Fibroblast of skin of right quadriceps (primary cell): Measurements from ENCODE around the gene PPP2R5E.
A peak's percentile ranks its signal among the peaks of the same experiment; 100 is the strongest.

Source experiments
- DNase-seq: peaks from one replicate; pipeline ENCODE4 v3.0.0-alpha.2; 2013

The PPP2R5E gene

GRCh38 chr14:63468294-63468693 is 74.9 kb downstream of the PPP2R5E start:
- no peak for DNase-seq

GRCh38 chr14:63467440-63468072 is 75.6 kb downstream of the PPP2R5E start:
- DNase-seq, result no peak

- no peak for DNase-seq
Measured at GRCh38 chr14:63465347-63465746, 77.8 kb downstream of the PPP2R5E start.

DNA sequence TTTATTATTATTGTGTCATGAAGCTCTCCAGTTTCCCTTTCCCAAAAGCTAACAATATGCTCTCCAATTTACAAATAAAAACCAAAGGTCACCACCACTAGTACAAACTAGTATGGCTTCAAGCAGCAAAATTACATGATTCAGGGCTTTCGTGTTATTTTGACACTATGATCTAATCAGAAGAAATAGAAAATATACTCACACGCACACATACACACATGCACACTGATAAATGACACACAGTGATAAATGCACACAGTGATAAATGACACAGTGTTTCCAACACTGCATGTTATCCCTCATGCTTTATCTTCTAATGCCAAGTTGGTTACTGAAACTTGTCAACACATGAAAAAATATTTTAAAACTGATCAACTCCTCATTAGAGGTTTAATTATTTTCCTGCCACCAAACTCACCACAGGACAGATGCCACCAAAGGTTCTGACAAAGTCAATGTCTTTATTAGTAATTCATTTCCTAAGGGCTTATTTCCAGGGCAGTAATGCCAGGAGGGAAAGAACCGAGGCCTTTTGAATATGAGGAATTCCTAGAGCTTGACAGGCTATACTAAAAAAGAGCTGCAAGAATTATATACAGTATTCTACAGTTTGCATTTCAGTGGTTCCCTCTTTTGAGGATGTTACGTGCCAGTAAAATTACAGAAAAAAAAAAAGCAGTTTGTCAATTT is 82.4 kb downstream of the PPP2R5E start:
- no peak for DNase-seq

DNA sequence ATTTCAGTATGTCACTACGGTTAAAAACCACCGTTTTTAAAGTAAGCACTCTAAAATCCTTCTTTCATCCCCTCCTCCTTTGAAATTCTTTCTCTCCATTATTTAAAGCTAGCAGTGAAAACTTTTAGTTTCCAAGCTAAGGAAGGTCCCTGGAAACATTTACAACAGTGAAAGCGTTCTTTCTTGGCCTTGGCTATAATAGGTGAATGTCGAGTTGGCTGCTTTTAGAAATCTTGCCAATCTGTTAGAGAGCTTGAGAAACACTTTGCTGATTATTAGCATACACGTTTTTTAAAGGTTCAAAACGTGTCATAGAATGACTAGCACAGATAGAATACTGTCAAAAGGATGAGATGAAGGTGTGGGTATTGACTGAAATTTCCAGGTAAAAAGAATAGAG is 83.4 kb downstream of the PPP2R5E start:
- DNase-seq, result no peak

- DNase-seq, result no peak
Measured at GRCh38 chr14:63457498-63457897, 85.7 kb downstream of the PPP2R5E start.

GRCh38 chr14:63454863-63455622 is 88.1 kb downstream of the PPP2R5E start:
- DNase-seq, result peak; percentile 54

- no peak for DNase-seq
Measured at GRCh38 chr14:63454436-63454835, 88.7 kb downstream of the PPP2R5E start.

DNA sequence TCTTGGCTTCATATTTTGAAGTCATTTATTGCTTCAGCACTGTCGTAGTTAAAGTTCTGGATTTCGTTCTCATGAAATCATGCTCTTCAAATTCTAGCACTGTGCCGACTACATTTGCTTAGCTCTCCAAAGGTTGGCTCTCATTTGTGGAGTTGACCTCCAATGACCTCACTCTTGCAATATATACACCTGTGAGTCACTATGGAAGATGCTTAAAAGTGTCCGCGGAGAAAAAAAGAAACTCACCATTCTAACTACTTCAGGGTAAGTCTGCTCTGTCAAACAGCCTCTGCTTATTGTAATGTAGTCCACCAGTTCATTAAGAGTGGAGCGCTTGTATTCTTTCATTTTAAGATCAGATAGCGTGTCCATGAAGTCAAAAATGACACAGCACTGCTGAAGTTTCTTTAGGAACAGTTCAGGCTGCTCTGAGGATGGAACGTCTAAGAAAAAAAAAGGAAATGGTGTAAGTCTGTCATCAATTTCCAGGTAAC is 89.7 kb downstream of the PPP2R5E start:
- DNase-seq, result no peak

DNA sequence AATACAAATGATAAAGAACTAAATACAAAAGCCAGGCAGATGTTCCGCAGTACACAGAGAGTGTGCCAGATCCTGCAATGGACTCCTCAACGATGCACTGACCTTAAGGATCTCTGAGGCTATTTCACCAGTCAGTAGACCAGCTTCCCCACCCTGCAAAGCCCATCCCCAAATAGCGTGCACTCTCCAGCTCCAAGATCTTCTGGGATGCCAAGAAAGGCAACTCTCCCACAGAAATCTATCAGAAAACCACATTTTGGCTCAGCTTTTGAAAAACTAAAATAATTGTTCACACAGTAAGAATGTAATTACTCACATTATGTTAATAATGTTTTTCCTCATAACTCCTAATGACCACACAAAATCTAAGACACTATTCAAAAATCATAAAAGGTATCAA is 90.4 kb downstream of the PPP2R5E start:
- DNase-seq, result no peak

DNA sequence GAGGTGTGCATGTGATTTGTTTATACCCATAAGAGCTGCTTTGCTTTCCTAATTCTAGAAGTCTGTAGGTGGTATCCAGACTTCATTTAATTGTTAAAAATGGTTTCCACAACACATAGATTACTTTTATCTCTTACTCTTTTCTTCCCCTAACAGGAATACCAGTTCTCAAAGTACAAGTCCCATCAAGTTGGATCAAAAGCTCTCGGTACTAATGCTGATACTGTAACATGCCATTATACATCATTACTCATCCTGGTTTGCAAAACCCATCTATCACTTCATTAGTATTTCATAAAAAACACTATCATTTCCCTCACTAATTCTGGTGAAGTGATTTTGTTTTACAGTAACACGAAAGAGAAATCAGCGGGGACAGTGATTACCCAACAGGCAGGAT is 94.3 kb downstream of the PPP2R5E start:
- DNase-seq, result no peak

GRCh38 chr14:63444588-63444987 is 98.6 kb downstream of the PPP2R5E start:
- no peak for DNase-seq

- no peak for DNase-seq
Measured at GRCh38 chr14:63443988-63444387, 99.2 kb downstream of the PPP2R5E start.

GRCh38 chr14:63443361-63443760 is 99.8 kb downstream of the PPP2R5E start:
- no peak for DNase-seq

DNA sequence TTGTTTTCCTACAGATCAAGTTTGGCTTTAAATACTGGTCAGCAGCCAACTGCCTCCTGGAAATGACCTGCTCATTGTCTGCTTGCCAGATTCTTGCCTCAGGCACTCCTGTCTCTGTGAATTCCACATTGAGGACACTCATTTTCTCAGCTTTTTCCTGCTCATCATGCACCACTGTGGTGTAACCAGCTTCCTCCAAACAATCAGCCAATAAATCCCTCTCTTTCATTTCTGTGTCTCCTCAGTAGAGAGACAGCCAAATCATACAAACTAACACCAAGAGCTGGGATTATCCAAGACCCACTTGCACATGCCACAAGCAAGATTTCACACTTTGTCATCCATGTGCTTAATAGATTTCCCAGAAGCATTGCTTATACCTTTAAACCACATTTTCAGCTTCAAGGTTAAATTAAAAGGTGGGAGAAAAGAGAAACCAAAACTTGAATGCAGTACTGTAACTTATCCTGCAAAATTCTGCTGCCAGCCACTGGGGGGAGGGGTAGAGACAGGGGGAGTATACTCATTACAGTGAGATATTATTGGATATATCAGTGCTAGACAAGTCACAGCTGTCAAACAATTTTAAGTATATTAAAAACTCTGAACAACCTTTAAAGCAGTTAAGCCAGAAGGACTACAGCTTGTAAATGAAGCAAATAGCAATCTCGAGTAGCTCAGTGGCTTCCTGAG is 105.0 kb downstream of the PPP2R5E start:
- DNase-seq, result peak; percentile 94

DNA sequence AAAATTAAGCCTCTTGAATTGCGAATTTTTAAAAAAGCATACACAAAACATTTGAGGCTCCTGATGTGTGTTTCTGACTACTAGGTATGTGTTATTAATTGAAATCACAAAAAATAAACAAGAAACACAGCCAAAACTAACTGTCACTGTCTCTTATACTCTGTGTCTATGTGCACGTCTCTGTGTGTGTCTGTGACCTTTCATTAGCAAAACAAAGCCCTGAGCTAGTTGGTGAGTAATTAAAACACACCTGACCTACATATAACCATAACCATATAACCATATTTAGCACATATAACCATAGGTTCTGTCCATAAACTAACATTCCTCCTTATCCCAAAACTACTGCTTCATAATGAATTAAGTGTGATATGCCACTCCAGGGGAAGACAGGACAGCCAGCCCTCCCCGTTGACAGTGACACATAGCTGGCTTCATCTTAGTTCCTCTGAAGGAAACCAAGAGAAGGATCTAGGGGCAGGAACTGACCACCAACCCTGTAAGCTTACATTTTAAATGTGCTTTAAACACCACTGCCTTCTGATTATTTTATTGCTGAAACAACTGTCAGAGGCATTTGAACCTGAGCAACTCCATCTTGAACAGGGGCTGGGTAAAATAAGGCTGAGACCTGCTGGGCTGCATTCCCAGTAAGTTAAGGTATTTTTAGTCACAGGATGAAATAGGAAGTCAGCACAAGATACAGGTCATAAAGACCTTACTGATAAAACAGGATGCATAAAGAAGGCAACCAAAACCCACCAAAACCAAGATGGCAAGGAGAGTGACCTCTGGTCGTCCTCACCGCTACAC is 106.7 kb downstream of the PPP2R5E start:
- no peak for DNase-seq

DNA sequence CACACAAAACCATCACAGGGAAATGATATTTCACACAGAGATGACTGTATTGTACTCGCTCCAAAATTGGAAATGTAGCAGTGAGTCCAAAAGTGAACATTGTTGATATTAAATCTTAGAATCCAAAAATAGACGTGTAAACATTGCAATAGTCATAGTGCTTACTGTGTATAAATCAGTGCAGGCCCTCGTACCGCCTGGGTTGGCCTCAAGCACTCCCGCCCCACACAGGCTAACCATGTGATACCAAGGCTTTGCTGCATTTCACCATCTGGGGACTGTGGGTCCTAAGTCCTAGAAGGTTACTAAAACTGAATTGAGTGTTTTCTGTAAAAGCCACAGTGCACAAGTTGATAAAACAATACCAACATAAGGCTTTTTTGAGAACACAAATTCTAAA is 107.3 kb downstream of the PPP2R5E start:
- peak; percentile 68 for DNase-seq

- DNase-seq, result no peak
Measured at GRCh38 chr14:63435204-63435603, 108.0 kb downstream of the PPP2R5E start.

- DNase-seq, result no peak
Measured at GRCh38 chr14:63432888-63433552, 110.2 kb downstream of the PPP2R5E start.

GRCh38 chr14:63432228-63432627 is 110.9 kb downstream of the PPP2R5E start:
- DNase-seq, result no peak

GRCh38 chr14:63431466-63431865 is 111.7 kb downstream of the PPP2R5E start:
- no peak for DNase-seq

DNA sequence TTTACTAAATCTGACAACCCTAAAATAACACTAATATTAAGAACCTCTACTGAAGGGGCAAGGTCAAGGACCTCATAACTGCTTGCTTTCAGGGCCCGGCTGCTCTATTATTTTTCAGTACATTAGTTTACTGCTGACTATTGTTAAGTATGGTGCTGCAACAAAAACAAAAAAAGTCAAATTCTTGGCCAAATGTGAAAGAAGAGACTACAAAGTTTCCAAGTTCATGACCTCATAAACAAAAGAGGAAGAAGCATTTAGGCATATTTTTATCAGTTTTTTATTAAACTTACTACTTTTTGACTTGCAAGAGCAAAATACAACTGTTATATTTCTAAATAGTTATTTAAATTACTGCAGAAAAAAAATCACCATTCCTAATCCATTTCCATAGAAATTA is 114.7 kb downstream of the PPP2R5E start:
- no peak for DNase-seq
